ENCODE measurements around the gene PARD3. TPM values are rescaled to one million over a fixed set of nuclear protein-coding genes. Genes with fewer than 3 reads are reported as not detected.

The PARD3 gene
- total RNA-seq, 2 donors from 2014 or later: 41.7 to 48.8 TPM

DNA sequence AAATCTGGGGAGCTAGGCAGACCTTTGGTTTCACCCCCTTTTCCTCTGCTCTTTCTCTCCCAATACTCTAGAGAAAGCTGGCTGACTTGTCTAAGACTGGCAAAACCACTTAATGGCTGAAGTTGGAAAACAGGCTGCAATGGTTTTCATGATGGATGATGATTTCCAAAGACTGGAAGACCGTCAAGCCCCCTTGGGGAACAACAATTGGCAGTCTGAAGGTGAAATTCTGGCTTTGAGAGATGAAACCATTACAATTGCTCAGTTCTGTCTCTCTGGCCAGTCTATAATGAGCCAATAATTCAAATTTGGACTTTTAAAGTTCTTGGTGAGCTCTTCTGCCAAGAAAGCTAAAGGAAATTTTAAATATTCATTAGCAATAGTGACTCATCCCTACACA lies 680.5 kb downstream of the PARD3 start:
- no peaks in the 10 kb centered on the region for H3K4me1 ChIP-seq
- no peaks in the 10 kb centered on the region for H3K36me3 ChIP-seq
- DNase-seq: no peak
- TF ChIP-seq, protein P1, sequence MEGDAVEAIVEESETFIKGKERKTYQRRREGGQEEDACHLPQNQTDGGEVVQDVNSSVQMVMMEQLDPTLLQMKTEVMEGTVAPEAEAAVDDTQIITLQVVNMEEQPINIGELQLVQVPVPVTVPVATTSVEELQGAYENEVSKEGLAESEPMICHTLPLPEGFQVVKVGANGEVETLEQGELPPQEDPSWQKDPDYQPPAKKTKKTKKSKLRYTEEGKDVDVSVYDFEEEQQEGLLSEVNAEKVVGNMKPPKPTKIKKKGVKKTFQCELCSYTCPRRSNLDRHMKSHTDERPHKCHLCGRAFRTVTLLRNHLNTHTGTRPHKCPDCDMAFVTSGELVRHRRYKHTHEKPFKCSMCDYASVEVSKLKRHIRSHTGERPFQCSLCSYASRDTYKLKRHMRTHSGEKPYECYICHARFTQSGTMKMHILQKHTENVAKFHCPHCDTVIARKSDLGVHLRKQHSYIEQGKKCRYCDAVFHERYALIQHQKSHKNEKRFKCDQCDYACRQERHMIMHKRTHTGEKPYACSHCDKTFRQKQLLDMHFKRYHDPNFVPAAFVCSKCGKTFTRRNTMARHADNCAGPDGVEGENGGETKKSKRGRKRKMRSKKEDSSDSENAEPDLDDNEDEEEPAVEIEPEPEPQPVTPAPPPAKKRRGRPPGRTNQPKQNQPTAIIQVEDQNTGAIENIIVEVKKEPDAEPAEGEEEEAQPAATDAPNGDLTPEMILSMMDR (IDR thresholded peaks at IDR 0.05): no peak
- no peaks in the 10 kb centered on the region for H3K9me3 ChIP-seq
- H3K27me3 ChIP-seq: no peaks in the 10 kb centered on the region
- H3K27ac ChIP-seq: no peak overlapping the region
- H3K4me3 ChIP-seq: no peak overlapping the region
- intact Hi-C loops (cut with DNase I): no loop called here
- no peak overlapping the region for H3K9ac ChIP-seq (ENCODE audit: low read depth in 2 of 2, low read length in 2 of 2)

DNA sequence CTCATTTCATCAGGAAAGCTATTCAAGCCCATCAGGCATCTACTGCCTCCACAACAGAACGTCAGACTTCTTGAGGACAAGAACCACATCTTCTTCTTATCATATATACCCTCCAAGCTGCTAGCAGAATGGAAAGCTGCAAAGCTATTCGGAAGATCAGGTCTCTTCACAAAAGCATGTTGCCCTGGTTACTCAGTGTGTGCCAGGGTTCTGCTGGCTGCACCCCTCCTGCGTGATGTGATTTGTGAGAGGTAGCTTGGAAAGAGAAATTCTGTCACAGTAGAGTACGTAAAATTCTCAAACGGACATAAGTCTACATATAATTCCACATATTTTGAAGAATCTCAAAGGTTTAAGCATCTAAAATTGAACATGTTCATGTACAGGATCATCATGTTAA lies 681.7 kb downstream of the PARD3 start:
- Histone ChIP-seq H3K9ac (ENCODE audit: low read depth in 2 of 2, low read length in 2 of 2) (no peak overlapping the region), H3K27me3 (no peaks in the 10 kb centered on the region), H3K4me1 (no peaks in the 10 kb centered on the region), H3K9me3 (no peaks in the 10 kb centered on the region), H3K27ac (no peak overlapping the region), H3K4me3 (no peak overlapping the region), H3K36me3 (no peaks in the 10 kb centered on the region)
- intact Hi-C loops (cut with DNase I): no loop called here
- DNase-seq: no peak
- TF ChIP-seq, protein P1 (IDR thresholded peaks at IDR 0.05): no peak

DNA sequence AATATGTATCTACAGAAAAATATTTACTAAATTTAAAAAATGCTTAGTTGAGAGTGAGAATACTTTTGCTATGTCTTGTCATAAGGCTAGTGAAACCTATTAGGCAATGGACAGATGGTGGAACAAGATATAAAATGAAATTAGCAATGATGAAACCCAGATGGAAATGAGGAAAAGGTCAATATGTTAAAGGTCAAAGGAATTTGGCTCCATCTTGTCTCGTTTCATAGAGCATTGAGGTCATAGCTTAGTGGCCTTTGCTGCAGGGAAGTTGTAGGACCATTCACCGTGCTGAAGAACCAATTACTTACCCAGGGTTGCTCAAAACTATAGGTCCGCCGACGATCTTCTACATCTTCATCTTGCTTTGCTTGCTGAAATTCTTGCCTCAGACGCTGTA lies 683.9 kb downstream of the PARD3 start:
- H3K27ac ChIP-seq: no peak overlapping the region
- no peak overlapping the region for H3K4me3 ChIP-seq
- no peaks in the 10 kb centered on the region for H3K9me3 ChIP-seq
- no peaks in the 10 kb centered on the region for H3K36me3 ChIP-seq
- no peaks in the 10 kb centered on the region for H3K27me3 ChIP-seq
- H3K4me1 ChIP-seq: no peaks in the 10 kb centered on the region
- no peak overlapping the region for H3K9ac ChIP-seq (ENCODE audit: low read depth in 2 of 2, low read length in 2 of 2)
- no peak for DNase-seq
- TF ChIP-seq, protein P1 (IDR thresholded peaks at IDR 0.05): no peak
- intact Hi-C loops (cut with DNase I): no loop called here

DNA sequence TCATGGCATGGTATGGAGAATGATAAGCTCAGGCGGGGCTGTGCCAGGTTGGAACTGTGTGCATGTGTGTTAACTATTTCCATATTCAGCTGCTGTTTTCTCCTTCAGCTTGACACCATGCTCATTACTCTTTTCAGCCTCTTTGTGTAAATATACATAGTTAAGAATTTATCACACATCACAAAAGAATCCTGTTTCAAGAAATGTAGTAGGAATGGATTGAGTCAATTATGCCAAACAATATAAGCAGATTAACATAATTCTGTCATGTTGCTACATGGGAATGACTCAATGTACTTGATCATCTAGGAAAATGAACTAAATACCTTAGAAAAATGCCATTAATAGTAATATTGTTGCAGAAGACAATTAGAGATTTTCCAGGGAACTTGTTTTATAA lies 687.4 kb downstream of the PARD3 start:
- Histone ChIP-seq H3K9me3 (no peaks in the 10 kb centered on the region), H3K9ac (ENCODE audit: low read depth in 2 of 2, low read length in 2 of 2) (no peak overlapping the region), H3K4me1 (no peaks in the 10 kb centered on the region), H3K36me3 (no peaks in the 10 kb centered on the region), H3K27ac (no peak overlapping the region), H3K27me3 (no peaks in the 10 kb centered on the region), H3K4me3 (no peak overlapping the region)
- TF ChIP-seq, protein P1 (IDR thresholded peaks at IDR 0.05): no peak
- intact Hi-C loops (cut with DNase I): no loop called here
- DNase-seq: no peak

DNA sequence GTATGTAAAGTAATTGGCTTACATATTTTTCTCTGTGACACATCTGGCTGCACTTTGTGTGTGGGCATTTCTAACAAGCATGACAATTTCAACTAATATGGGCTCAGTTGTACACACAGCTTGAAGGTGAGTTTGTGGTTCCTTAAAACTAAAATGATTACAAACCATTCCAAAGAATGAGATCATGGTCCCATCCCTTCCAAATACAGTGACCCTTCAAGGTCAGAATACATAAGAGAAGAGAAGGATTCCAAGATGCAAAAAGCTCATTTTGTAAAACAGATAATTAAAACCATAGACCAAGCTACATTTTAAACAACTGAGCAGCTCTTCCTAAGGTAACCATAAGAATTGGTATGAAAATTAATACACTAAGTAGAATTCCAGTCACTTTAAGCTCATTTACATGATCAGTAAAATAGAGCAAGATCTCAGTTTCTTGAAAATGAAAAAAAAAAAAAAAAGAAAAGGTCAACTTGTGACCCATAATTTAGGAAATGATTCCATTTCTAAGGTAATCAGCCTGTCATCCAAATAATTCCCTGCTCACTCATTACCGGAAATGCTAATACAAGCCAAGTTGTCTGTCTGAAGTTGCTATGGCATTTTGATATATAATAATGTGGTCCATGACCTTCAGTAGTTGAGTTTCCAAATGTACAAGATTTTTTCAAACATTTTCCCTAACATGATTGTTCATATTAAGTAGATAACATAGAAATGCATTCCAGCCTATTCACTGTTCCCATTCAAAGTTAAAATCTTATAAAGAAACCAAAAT lies 688.5 kb downstream of the PARD3 start:
- TF ChIP-seq, protein P1 (IDR thresholded peaks at IDR 0.05): no peak
- DNase-seq: no peak
- H3K27me3 ChIP-seq: no peaks in the 10 kb centered on the region
- no peaks in the 10 kb centered on the region for H3K4me1 ChIP-seq
- intact Hi-C loops (cut with DNase I): no loop called here
- H3K4me3 ChIP-seq: no peak overlapping the region
- no peaks in the 10 kb centered on the region for H3K9me3 ChIP-seq
- H3K9ac ChIP-seq (ENCODE audit: low read depth in 2 of 2, low read length in 2 of 2): no peak overlapping the region
- no peaks in the 10 kb centered on the region for H3K36me3 ChIP-seq
- H3K27ac ChIP-seq: no peak overlapping the region

All from colonic mucosa (tissue), 4 donors.